WTC11 (cell line): ENCODE data around the gene APCDD1. TPM values are rescaled to one million over a fixed set of nuclear protein-coding genes. Genes with fewer than 3 reads are reported as not detected.

Experiments used
- ATAC-seq: fragments of 200-7000 bp; cut with Tn5 transposase; 2 replicates; pipeline ENCODE4 v1.10.0; 2021; ENCODE audit warnings: mild to moderate bottlenecking, moderate library complexity
- CTCF ChIA-PET: fragments of 300-600 bp; sonication (Branson Sonifier 250); formaldehyde crosslinking; loops from one replicate; lab custom pipeline; 2021; ENCODE audit warnings: antibody characterized with exemption; lab: Charles Lee
- POLR2A ChIA-PET: fragments of 350-600 bp; sonication (Branson Sonifier 250); formaldehyde crosslinking; loops from one replicate; lab custom pipeline; 2021; ENCODE audit warnings: antibody characterized with exemption; lab: Charles Lee
- DNase-seq: peaks from one replicate; pipeline ENCODE4 v3.0.0; 2021; ENCODE audit warnings: low spot score
- H3K27ac Mint-ChIP-seq: 2 replicates; pipeline ENCODE4 v1.8.0; 2021; ENCODE audit warnings: mixed read lengths
- H3K27me3 Mint-ChIP-seq: 2 replicates; pipeline ENCODE4 v1.8.0; 2021; ENCODE audit warnings: low read depth, mild to moderate bottlenecking, moderate library complexity, mixed read lengths
- H3K36me3 Mint-ChIP-seq: 2 replicates; pipeline ENCODE4 v1.8.0; 2021; ENCODE audit warnings: mixed read lengths
- H3K4me1 Mint-ChIP-seq: 2 replicates; pipeline ENCODE4 v1.8.0; 2022; ENCODE audit warnings: mixed read lengths
- H3K4me3 Mint-ChIP-seq: 2 replicates; pipeline ENCODE4 v1.8.0; 2021; ENCODE audit warnings: mild to moderate bottlenecking, moderate library complexity, mixed read lengths
- H3K9me3 Mint-ChIP-seq: 2 replicates; pipeline ENCODE4 v1.8.0; 2021; ENCODE audit warnings: mixed read lengths
- ATF2 ChIP-seq: sonication (generic); formaldehyde crosslinking; IDR thresholded peaks from 2 replicates; pipeline ENCODE4 v1.8.1; 2022; ENCODE audit warnings: low read depth, missing genetic modification reagents, borderline replicate concordance
- FOXK1 ChIP-seq: sonication (generic); formaldehyde crosslinking; IDR thresholded peaks from 2 replicates; pipeline ENCODE4 v1.8.0; 2022; ENCODE audit warnings: mild to moderate bottlenecking, moderate library complexity, missing genetic modification reagents
- GRHL2 ChIP-seq: fragments of 250-450 bp; sonication (Bioruptor Pico); IDR thresholded peaks from 2 replicates; pipeline ENCODE4 v1.8.0; 2022; ENCODE audit warnings: mild to moderate bottlenecking, moderate library complexity; ENCODE audit not compliant: insufficient replicate concordance, severe bottlenecking
- JAZF1 ChIP-seq: fragments of 250-450 bp; sonication (Bioruptor Pico); IDR thresholded peaks from 2 replicates; pipeline ENCODE4 v1.9.0; 2021; ENCODE audit warnings: moderate library complexity, mild to moderate bottlenecking, inconsistent platforms
- KAT7 ChIP-seq: sonication (generic); formaldehyde crosslinking; IDR thresholded peaks from 2 replicates; pipeline ENCODE4 v1.8.1; 2023; ENCODE audit warnings: missing genetic modification reagents, mild to moderate bottlenecking, borderline replicate concordance
- MAX ChIP-seq: sonication (generic); formaldehyde crosslinking; IDR thresholded peaks from 2 replicates; pipeline ENCODE4 v1.8.0; 2022; ENCODE audit warnings: mild to moderate bottlenecking, missing genetic modification reagents
- NR3C1 ChIP-seq: sonication (generic); formaldehyde crosslinking; conservative IDR thresholded peaks from 2 replicates; pipeline ENCODE4 v1.8.1; 2023; ENCODE audit warnings: low read depth, mild to moderate bottlenecking, missing genetic modification reagents
- TCF7 ChIP-seq: sonication (generic); formaldehyde crosslinking; IDR thresholded peaks from 2 replicates; pipeline ENCODE4 v1.8.0; 2022; ENCODE audit warnings: mild to moderate bottlenecking, low read depth, missing genetic modification reagents, moderate library complexity
- ZNF138 ChIP-seq: sonication (generic); formaldehyde crosslinking; conservative IDR thresholded peaks from 2 replicates; pipeline ENCODE4 v1.8.1; 2022; ENCODE audit warnings: mild to moderate bottlenecking, moderate library complexity, missing genetic modification reagents
- ZNF396 ChIP-seq: fragments of 250-450 bp; sonication (Bioruptor Pico); IDR thresholded peaks from 2 replicates; pipeline ENCODE4 v1.8.0; 2021; ENCODE audit warnings: mild to moderate bottlenecking, moderate library complexity, borderline replicate concordance
- total RNA-seq: library from RNA; stranded (reverse); gene quantifications from 3 replicates; pipeline ENCODE4 v1.2.3, GENCODE V29; 2021
- TF ChIP-seq, protein P1 (sequence below): sonication (generic); formaldehyde crosslinking; IDR thresholded peaks from 2 replicates; pipeline ENCODE4 v1.8.1; 2022; ENCODE audit warnings: missing genetic modification reagents, borderline replicate concordance
- TF ChIP-seq, protein P2 (sequence below): sonication (generic); formaldehyde crosslinking; IDR thresholded peaks from 2 replicates; pipeline ENCODE4 v1.8.0; 2023; ENCODE audit warnings: missing genetic modification reagents, mild to moderate bottlenecking, borderline replicate concordance
- TF ChIP-seq, protein P3 (sequence below): fragments of 250-450 bp; sonication (Bioruptor Pico); IDR thresholded peaks from 2 replicates; pipeline ENCODE4 v1.9.0; 2021; ENCODE audit warnings: mild to moderate bottlenecking, borderline replicate concordance

The APCDD1 gene
- total RNA-seq, 1 experiment from 2014 or later, result 7.1 TPM

GRCh38 chr18:10417664-10418063 lies 36.8 kb upstream of the APCDD1 start:
- ChIA-PET POLR2A (no interaction called here), CTCF (no interaction called here)
- Mint-ChIP-seq H3K36me3 (no peaks in the 10 kb centered on the region), H3K4me3 (no peak overlapping the region), H3K27ac (no peak overlapping the region), H3K27me3 (no peaks in the 10 kb centered on the region), H3K9me3 (peaks cover 21% of the 10 kb centered on the region), H3K4me1 (peaks cover 10% of the 10 kb centered on the region)
- ATAC-seq (no peak), DNase-seq (no peak)
- TF ChIP-seq, protein P1, sequence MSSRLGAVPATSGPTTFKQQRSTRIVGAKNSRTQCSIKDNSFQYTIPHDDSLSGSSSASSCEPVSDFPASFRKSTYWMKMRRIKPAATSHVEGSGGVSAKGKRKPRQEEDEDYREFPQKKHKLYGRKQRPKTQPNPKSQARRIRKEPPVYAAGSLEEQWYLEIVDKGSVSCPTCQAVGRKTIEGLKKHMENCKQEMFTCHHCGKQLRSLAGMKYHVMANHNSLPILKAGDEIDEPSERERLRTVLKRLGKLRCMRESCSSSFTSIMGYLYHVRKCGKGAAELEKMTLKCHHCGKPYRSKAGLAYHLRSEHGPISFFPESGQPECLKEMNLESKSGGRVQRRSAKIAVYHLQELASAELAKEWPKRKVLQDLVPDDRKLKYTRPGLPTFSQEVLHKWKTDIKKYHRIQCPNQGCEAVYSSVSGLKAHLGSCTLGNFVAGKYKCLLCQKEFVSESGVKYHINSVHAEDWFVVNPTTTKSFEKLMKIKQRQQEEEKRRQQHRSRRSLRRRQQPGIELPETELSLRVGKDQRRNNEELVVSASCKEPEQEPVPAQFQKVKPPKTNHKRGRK (CRISPR knock-in tag), result no peak
- TF ChIP-seq ZNF138 (CRISPR knock-in tag), result no peak

- DNase-seq (no peak), ATAC-seq (no peak)
- peaks cover 25% of the 10 kb centered on the region for H3K9me3 Mint-ChIP-seq
- no peaks in the 10 kb centered on the region for H3K36me3 Mint-ChIP-seq
- ChIA-PET POLR2A (no interaction called here), CTCF (interaction anchor here (0.6 kb wide), 1 partner anchor 127 kb away, joined by 3 read pairs; no protein-coding TSS in a partner anchor)
- no peak overlapping the region for H3K27ac Mint-ChIP-seq
- no peaks in the 10 kb centered on the region for H3K27me3 Mint-ChIP-seq
- TF ChIP-seq KAT7 (no peak), ZNF138 (CRISPR knock-in tag) (no peak), GRHL2 (CRISPR knock-in tag) (no peak), NR3C1 (CRISPR knock-in tag) (no peak), FOXK1 (CRISPR knock-in tag) (no peak), TCF7 (CRISPR knock-in tag) (no peak), MAX (no peak), ZNF396 (CRISPR knock-in tag) (no peak), ATF2 (CRISPR knock-in tag) (no peak), JAZF1 (CRISPR knock-in tag) (no peak)
- TF ChIP-seq, protein P2, sequence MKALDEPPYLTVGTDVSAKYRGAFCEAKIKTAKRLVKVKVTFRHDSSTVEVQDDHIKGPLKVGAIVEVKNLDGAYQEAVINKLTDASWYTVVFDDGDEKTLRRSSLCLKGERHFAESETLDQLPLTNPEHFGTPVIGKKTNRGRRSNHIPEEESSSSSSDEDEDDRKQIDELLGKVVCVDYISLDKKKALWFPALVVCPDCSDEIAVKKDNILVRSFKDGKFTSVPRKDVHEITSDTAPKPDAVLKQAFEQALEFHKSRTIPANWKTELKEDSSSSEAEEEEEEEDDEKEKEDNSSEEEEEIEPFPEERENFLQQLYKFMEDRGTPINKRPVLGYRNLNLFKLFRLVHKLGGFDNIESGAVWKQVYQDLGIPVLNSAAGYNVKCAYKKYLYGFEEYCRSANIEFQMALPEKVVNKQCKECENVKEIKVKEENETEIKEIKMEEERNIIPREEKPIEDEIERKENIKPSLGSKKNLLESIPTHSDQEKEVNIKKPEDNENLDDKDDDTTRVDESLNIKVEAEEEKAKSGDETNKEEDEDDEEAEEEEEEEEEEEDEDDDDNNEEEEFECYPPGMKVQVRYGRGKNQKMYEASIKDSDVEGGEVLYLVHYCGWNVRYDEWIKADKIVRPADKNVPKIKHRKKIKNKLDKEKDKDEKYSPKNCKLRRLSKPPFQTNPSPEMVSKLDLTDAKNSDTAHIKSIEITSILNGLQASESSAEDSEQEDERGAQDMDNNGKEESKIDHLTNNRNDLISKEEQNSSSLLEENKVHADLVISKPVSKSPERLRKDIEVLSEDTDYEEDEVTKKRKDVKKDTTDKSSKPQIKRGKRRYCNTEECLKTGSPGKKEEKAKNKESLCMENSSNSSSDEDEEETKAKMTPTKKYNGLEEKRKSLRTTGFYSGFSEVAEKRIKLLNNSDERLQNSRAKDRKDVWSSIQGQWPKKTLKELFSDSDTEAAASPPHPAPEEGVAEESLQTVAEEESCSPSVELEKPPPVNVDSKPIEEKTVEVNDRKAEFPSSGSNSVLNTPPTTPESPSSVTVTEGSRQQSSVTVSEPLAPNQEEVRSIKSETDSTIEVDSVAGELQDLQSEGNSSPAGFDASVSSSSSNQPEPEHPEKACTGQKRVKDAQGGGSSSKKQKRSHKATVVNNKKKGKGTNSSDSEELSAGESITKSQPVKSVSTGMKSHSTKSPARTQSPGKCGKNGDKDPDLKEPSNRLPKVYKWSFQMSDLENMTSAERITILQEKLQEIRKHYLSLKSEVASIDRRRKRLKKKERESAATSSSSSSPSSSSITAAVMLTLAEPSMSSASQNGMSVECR (CRISPR knock-in tag), result no peak
- TF ChIP-seq, protein P3, sequence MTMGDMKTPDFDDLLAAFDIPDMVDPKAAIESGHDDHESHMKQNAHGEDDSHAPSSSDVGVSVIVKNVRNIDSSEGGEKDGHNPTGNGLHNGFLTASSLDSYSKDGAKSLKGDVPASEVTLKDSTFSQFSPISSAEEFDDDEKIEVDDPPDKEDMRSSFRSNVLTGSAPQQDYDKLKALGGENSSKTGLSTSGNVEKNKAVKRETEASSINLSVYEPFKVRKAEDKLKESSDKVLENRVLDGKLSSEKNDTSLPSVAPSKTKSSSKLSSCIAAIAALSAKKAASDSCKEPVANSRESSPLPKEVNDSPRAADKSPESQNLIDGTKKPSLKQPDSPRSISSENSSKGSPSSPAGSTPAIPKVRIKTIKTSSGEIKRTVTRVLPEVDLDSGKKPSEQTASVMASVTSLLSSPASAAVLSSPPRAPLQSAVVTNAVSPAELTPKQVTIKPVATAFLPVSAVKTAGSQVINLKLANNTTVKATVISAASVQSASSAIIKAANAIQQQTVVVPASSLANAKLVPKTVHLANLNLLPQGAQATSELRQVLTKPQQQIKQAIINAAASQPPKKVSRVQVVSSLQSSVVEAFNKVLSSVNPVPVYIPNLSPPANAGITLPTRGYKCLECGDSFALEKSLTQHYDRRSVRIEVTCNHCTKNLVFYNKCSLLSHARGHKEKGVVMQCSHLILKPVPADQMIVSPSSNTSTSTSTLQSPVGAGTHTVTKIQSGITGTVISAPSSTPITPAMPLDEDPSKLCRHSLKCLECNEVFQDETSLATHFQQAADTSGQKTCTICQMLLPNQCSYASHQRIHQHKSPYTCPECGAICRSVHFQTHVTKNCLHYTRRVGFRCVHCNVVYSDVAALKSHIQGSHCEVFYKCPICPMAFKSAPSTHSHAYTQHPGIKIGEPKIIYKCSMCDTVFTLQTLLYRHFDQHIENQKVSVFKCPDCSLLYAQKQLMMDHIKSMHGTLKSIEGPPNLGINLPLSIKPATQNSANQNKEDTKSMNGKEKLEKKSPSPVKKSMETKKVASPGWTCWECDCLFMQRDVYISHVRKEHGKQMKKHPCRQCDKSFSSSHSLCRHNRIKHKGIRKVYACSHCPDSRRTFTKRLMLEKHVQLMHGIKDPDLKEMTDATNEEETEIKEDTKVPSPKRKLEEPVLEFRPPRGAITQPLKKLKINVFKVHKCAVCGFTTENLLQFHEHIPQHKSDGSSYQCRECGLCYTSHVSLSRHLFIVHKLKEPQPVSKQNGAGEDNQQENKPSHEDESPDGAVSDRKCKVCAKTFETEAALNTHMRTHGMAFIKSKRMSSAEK (CRISPR knock-in tag), result no peak
- H3K4me1 Mint-ChIP-seq, result peaks cover 10% of the 10 kb centered on the region
- no peak overlapping the region for H3K4me3 Mint-ChIP-seq
Measured at GRCh38 chr18:10418836-10419235, 35.6 kb upstream of the APCDD1 start.
